ENCODE results near the gene ZNF785. TPM values are rescaled to one million over a fixed set of nuclear protein-coding genes. Genes with fewer than 3 reads are reported as not detected.

Gene ZNF785
- total and polyA plus RNA-seq, 2 of the 13 experiments (the other 11 are each of a cell fraction or from before 2014, with no cell fraction given), result 0.01 TPM; not detected in 1

DNA sequence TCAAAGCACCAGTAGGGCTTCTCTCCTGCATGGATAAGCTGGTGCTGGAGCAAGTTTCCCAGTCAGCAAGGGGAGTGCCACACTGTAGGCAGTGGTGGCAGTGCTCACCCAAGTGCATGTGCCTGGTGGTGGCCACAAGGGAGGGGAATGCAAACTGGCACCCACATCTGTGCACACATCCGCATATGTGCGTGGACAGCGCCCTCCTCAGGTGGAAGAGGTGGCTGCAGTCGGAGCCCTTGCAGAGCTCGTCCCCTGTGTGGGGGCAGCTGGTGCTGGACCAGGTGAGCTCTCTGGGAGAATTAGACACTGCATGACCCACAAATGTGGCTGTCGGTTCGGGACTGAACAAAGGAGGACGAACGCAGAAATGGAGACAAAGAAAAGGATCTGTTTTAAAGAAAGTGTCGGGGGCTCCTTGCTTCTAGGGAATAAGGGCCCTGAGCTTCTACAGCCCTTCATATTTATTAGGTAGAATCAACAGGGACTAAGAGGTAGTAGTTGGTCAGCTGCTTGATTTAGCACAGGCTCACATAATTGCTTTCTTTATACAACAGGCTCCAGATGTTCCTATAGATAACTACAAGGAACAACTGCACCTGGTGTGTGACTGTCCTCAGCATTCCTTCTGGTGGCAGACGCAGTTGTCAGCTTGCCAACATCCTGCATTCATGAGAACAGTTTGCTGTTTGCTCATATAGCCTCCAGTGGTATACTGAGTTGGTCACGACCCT lies 30.0 kb upstream of the ZNF785 start (continued):
- peak; percentile 64 for TF ChIP-seq KDM2A (CRISPR knock-in tag; IDR thresholded peaks at IDR 0.05; ENCODE audit: borderline replicate concordance, low read depth)
- TF ChIP-seq MED13 (CRISPR knock-in tag; IDR thresholded peaks at IDR 0.05), result no peak
- TF ChIP-seq ZNF501 (CRISPR knock-in tag; IDR thresholded peaks at IDR 0.05), result peak; percentile 73
- TF ChIP-seq, protein P1, sequence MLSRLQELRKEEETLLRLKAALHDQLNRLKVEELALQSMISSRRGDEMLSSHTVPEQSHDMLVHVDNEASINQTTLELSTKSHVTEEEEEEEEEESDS (CRISPR knock-in tag; IDR thresholded peaks at IDR 0.05; ENCODE audit: borderline replicate concordance), result no peak
- TF ChIP-seq, protein P2, sequence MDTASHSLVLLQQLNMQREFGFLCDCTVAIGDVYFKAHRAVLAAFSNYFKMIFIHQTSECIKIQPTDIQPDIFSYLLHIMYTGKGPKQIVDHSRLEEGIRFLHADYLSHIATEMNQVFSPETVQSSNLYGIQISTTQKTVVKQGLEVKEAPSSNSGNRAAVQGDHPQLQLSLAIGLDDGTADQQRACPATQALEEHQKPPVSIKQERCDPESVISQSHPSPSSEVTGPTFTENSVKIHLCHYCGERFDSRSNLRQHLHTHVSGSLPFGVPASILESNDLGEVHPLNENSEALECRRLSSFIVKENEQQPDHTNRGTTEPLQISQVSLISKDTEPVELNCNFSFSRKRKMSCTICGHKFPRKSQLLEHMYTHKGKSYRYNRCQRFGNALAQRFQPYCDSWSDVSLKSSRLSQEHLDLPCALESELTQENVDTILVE (CRISPR knock-in tag; IDR thresholded peaks at IDR 0.05), result no peak
- TF ChIP-seq EZH2 (conservative IDR thresholded peaks at IDR 0.05; ENCODE audit: low read depth, low read length), result no peak
- TF ChIP-seq ZNF296 (CRISPR knock-in tag; conservative IDR thresholded peaks at IDR 0.05), result no peak
- TF ChIP-seq CEBPG (CRISPR knock-in tag; IDR thresholded peaks at IDR 0.05), result 0 out of 2 replicates have a peak, but pooled peaks have one; percentile 20
- TF ChIP-seq NFYC (CRISPR knock-in tag; IDR thresholded peaks at IDR 0.05), result peak; percentile 47
- TF ChIP-seq, protein P3, sequence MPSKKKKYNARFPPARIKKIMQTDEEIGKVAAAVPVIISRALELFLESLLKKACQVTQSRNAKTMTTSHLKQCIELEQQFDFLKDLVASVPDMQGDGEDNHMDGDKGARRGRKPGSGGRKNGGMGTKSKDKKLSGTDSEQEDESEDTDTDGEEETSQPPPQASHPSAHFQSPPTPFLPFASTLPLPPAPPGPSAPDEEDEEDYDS (CRISPR knock-in tag; IDR thresholded peaks at IDR 0.05), result peak; percentile 42; the same call in 1 of the 2 replicates
- TF ChIP-seq, protein P4, sequence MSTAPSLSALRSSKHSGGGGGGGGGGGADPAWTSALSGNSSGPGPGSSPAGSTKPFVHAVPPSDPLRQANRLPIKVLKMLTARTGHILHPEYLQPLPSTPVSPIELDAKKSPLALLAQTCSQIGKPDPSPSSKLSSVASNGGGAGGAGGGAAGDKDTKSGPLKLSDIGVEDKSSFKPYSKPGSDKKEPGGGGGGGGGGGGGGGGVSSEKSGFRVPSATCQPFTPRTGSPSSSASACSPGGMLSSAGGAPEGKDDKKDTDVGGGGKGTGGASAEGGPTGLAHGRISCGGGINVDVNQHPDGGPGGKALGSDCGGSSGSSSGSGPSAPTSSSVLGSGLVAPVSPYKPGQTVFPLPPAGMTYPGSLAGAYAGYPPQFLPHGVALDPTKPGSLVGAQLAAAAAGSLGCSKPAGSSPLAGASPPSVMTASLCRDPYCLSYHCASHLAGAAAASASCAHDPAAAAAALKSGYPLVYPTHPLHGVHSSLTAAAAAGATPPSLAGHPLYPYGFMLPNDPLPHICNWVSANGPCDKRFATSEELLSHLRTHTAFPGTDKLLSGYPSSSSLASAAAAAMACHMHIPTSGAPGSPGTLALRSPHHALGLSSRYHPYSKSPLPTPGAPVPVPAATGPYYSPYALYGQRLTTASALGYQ (CRISPR knock-in tag; IDR thresholded peaks at IDR 0.05), result no peak
- TF ChIP-seq REPIN1 (CRISPR knock-in tag; IDR thresholded peaks at IDR 0.05; ENCODE audit: borderline replicate concordance, low read depth), result peak; percentile 77; the same call in 1 of the 2 replicates
- TF ChIP-seq ZNF891 (CRISPR knock-in tag; IDR thresholded peaks at IDR 0.05), result no peak
- 0 out of 2 replicates have a peak, but pooled peaks have one; percentile 34 for TF ChIP-seq CBFB (CRISPR knock-in tag; IDR thresholded peaks at IDR 0.05)
- TF ChIP-seq HDAC2 (CRISPR knock-in tag; IDR thresholded peaks at IDR 0.05), result peak; percentile 61; the same call in 1 of the 2 replicates
- no peak for TF ChIP-seq ZNF883 (CRISPR knock-in tag; IDR thresholded peaks at IDR 0.05; ENCODE audit: not compliant biosample characterization)
- TF ChIP-seq ZNF788 (CRISPR knock-in tag; IDR thresholded peaks at IDR 0.05; ENCODE audit: borderline replicate concordance), result peak; percentile 35; the same call in 1 of the 2 replicates
- no peak for TF ChIP-seq ZIK1 (CRISPR knock-in tag; IDR thresholded peaks at IDR 0.05; ENCODE audit: borderline replicate concordance, low read depth)
- peak; percentile 53; the same call in 1 of the 2 replicates for TF ChIP-seq SAFB2 (CRISPR knock-in tag; IDR thresholded peaks at IDR 0.05; ENCODE audit: borderline replicate concordance, low read depth)
- no peak for TF ChIP-seq POGZ (CRISPR knock-in tag; IDR thresholded peaks at IDR 0.05)
- TF ChIP-seq, protein P5, sequence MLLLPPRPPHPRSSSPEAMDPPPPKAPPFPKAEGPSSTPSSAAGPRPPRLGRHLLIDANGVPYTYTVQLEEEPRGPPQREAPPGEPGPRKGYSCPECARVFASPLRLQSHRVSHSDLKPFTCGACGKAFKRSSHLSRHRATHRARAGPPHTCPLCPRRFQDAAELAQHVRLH (CRISPR knock-in tag; IDR thresholded peaks at IDR 0.05; ENCODE audit: borderline replicate concordance, low read depth), result 0 out of 2 replicates have a peak, but pooled peaks have one; percentile 34
- TF ChIP-seq, protein P6, sequence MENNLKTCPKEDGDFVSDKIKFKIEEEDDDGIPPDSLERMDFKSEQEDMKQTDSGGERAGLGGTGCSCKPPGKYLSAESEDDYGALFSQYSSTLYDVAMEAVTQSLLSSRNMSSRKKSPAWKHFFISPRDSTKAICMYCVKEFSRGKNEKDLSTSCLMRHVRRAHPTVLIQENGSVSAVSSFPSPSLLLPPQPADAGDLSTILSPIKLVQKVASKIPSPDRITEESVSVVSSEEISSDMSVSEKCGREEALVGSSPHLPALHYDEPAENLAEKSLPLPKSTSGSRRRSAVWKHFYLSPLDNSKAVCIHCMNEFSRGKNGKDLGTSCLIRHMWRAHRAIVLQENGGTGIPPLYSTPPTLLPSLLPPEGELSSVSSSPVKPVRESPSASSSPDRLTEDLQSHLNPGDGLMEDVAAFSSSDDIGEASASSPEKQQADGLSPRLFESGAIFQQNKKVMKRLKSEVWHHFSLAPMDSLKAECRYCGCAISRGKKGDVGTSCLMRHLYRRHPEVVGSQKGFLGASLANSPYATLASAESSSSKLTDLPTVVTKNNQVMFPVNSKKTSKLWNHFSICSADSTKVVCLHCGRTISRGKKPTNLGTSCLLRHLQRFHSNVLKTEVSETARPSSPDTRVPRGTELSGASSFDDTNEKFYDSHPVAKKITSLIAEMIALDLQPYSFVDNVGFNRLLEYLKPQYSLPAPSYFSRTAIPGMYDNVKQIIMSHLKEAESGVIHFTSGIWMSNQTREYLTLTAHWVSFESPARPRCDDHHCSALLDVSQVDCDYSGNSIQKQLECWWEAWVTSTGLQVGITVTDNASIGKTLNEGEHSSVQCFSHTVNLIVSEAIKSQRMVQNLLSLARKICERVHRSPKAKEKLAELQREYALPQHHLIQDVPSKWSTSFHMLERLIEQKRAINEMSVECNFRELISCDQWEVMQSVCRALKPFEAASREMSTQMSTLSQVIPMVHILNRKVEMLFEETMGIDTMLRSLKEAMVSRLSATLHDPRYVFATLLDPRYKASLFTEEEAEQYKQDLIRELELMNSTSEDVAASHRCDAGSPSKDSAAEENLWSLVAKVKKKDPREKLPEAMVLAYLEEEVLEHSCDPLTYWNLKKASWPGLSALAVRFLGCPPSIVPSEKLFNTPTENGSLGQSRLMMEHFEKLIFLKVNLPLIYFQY (CRISPR knock-in tag; IDR thresholded peaks at IDR 0.05; ENCODE audit: borderline replicate concordance), result no peak
